SJCRH30 (cell line): ENCODE results near the gene WDR55. TPM values are rescaled to one million over a fixed set of nuclear protein-coding genes. Genes with fewer than 3 reads are reported as not detected.
A peak's percentile ranks its signal among the peaks of the same experiment; 100 is the strongest.
"Not testable (repeated sequence)": the region's sequence is repeated elsewhere in the genome, so short reads cannot be mapped to it uniquely, and the experiment has no call there.

Experiments
- DNase-seq, 2 experiments: peaks; one replicate each; pipeline ENCODE4 v3.0.0-alpha.2; 2015 to 2020
- H3K27ac ChIP-seq: fragments of 250-450 bp; sonication (Bioruptor Pico); 2 replicates; pipeline ENCODE4 v1.5.1; 2020; ENCODE audit warnings: mild to moderate bottlenecking, moderate library complexity
- H3K27me3 ChIP-seq: fragments of 250-450 bp; sonication (Bioruptor Pico); 2 replicates; pipeline ENCODE4 v1.5.1; 2020; ENCODE audit warnings: mild to moderate bottlenecking, moderate library complexity
- H3K36me3 ChIP-seq: fragments of 250-450 bp; sonication (Bioruptor Pico); 2 replicates; pipeline ENCODE4 v1.5.1; 2020; ENCODE audit warnings: mild to moderate bottlenecking, moderate library complexity
- H3K4me1 ChIP-seq: fragments of 250-450 bp; sonication (Bioruptor Pico); 2 replicates; pipeline ENCODE4 v1.5.1; 2020; ENCODE audit warnings: mild to moderate bottlenecking, moderate library complexity
- H3K4me3 ChIP-seq: fragments of 250-450 bp; sonication (Bioruptor Pico); 2 replicates; pipeline ENCODE4 v1.5.1; 2020; ENCODE audit warnings: mild to moderate bottlenecking, moderate library complexity
- H3K9me3 ChIP-seq: fragments of 250-450 bp; sonication (Bioruptor Pico); replicated peaks from 2 replicates; pipeline ENCODE4 v1.5.1; 2020; ENCODE audit warnings: mild to moderate bottlenecking, moderate library complexity
- total RNA-seq: library from RNA; depleted of rRNA; stranded (reverse); fragments of >200 nt; shearing (Covaris generic); gene quantifications from 2 replicates; pipeline ENCODE4 v1.2.3, GENCODE V29; 2014

WDR55 gene
- total RNA-seq, 1 experiment from 2014 or later = 17.9 TPM

- no peak overlapping the region for H3K4me3 ChIP-seq
- H3K4me1 ChIP-seq = peaks cover 4% of the 10 kb centered on the region; the same call in 1 of the 2 replicates
- H3K36me3 ChIP-seq = no peaks in the 10 kb centered on the region
These were observed 29.1 kb upstream of the WDR55 start for GRCh38 chr5:140635291-140636257.

GRCh38 chr5:140637371-140638100, 27.2 kb upstream of the WDR55 start:
- DNase-seq = no peak
- no peaks in the 10 kb centered on the region for H3K36me3 ChIP-seq

More at GRCh38 chr5:140635291-140636257, 29.1 kb upstream of the WDR55 start:
- Histone ChIP-seq H3K27ac (no peak overlapping the region), H3K9me3 (no peaks in the 10 kb centered on the region), H3K27me3 (no peaks in the 10 kb centered on the region)
- DNase-seq = no peak

GRCh38 chr5:140638898-140639147, 25.9 kb upstream of the WDR55 start:
- H3K4me3 ChIP-seq = peak overlapping the region; percentile 86
- H3K27me3 ChIP-seq, H3K36me3 ChIP-seq, H3K9me3 ChIP-seq, H3K4me1 ChIP-seq, DNase-seq: not testable (repeated sequence)
- H3K27ac ChIP-seq = peak overlapping the region; percentile 29

More at GRCh38 chr5:140637371-140638100, 27.2 kb upstream of the WDR55 start:
- Histone ChIP-seq H3K27me3 (no peaks in the 10 kb centered on the region), H3K4me3 (no peak overlapping the region), H3K27ac (no peak overlapping the region), H3K9me3 (no peaks in the 10 kb centered on the region), H3K4me1 (peaks cover 4% of the 10 kb centered on the region; the same call in 1 of the 2 replicates)

- H3K4me1 ChIP-seq = peaks cover 4% of the 10 kb centered on the region; the same call in 1 of the 2 replicates
- peak within 1 kb of the TSS; percentile 86 for H3K4me3 ChIP-seq
- no peaks in the 10 kb centered on the region for H3K9me3 ChIP-seq
- peak within 1 kb of the TSS; percentile 78 for H3K27ac ChIP-seq
- H3K36me3 ChIP-seq = peaks cover 4% of the 10 kb centered on the region; the same call in 1 of the 2 replicates
- no peaks in the 10 kb centered on the region for H3K27me3 ChIP-seq
- DNase-seq = peak; percentile 96 to 97
These were observed 25.3 kb upstream of the WDR55 start, which contains the start of gene TMCO6 for GRCh38 chr5:140639148-140639981. TSS of gene TMCO6 (plus strand) at chr5:140639451. CDS start at chr5:140639528, 77 bp downstream.

GRCh38 chr5:140641716-140642115, 23.0 kb upstream of the WDR55 start:
- DNase-seq = no peak
- no peak overlapping the region for H3K27ac ChIP-seq
- peaks cover 9% of the 10 kb centered on the region for H3K4me1 ChIP-seq
- H3K9me3 ChIP-seq = no peaks in the 10 kb centered on the region
- peaks cover 12% of the 10 kb centered on the region for H3K36me3 ChIP-seq
- H3K4me3 ChIP-seq = no peak overlapping the region
- no peaks in the 10 kb centered on the region for H3K27me3 ChIP-seq

GRCh38 chr5:140642718-140643117, 22.0 kb upstream of the WDR55 start:
- DNase-seq = no peak
- Histone ChIP-seq H3K27ac (no peak overlapping the region), H3K9me3 (no peaks in the 10 kb centered on the region), H3K4me3 (no peak overlapping the region), H3K36me3 (peaks cover 12% of the 10 kb centered on the region), H3K4me1 (peaks cover 9% of the 10 kb centered on the region), H3K27me3 (no peaks in the 10 kb centered on the region)

GRCh38 chr5:140647042-140647419, 17.7 kb upstream of the WDR55 start:
- Histone ChIP-seq H3K4me3 (peak overlapping the region; percentile 72), H3K36me3 (peaks cover 30% of the 10 kb centered on the region), H3K27ac (peak overlapping the region; percentile 15; the same call in 1 of the 2 replicates), H3K27me3 (no peaks in the 10 kb centered on the region), H3K9me3 (no peaks in the 10 kb centered on the region), H3K4me1 (peaks cover 5% of the 10 kb centered on the region; the same call in 1 of the 2 replicates)
- DNase-seq = no peak

- Histone ChIP-seq H3K27me3 (no peaks in the 10 kb centered on the region), H3K4me1 (no peaks in the 10 kb centered on the region), H3K9me3 (no peaks in the 10 kb centered on the region), H3K4me3 (no peak overlapping the region), H3K27ac (no peak overlapping the region), H3K36me3 (peaks cover 79% of the 10 kb centered on the region)
- DNase-seq = no peak
These were observed 5.8 kb upstream of the WDR55 start for GRCh38 chr5:140658870-140659269.

- H3K4me1 ChIP-seq, H3K4me3 ChIP-seq, DNase-seq, H3K9me3 ChIP-seq, H3K27ac ChIP-seq, H3K27me3 ChIP-seq: not testable (repeated sequence)
- peaks cover 65% of the 10 kb centered on the region for H3K36me3 ChIP-seq
These were observed 4.3 kb upstream of the WDR55 start for GRCh38 chr5:140660371-140660770.

- no peak for DNase-seq
- H3K4me3 ChIP-seq = peak overlapping the region; percentile 77
- H3K27me3 ChIP-seq = no peaks in the 10 kb centered on the region
- H3K27ac ChIP-seq = peak overlapping the region; percentile 70
- peaks cover 39% of the 10 kb centered on the region for H3K36me3 ChIP-seq
- no peaks in the 10 kb centered on the region for H3K4me1 ChIP-seq
- H3K9me3 ChIP-seq = no peaks in the 10 kb centered on the region
These were observed 710 bp upstream of the WDR55 start for GRCh38 chr5:140664030-140664358.

GRCh38 chr5:140671035-140671434, 6.3 kb downstream of the WDR55 start:
- peaks cover 54% of the 10 kb centered on the region for H3K36me3 ChIP-seq
- not testable (repeated sequence) for H3K9me3 ChIP-seq, H3K4me3 ChIP-seq, H3K27ac ChIP-seq, H3K4me1 ChIP-seq, DNase-seq, H3K27me3 ChIP-seq

GRCh38 chr5:140671472-140672125, 6.9 kb downstream of the WDR55 start:
- no peak for DNase-seq
- no peak overlapping the region for H3K27ac ChIP-seq
- H3K36me3 ChIP-seq = peaks cover 59% of the 10 kb centered on the region
- H3K4me1 ChIP-seq = no peaks in the 10 kb centered on the region
- H3K9me3 ChIP-seq = no peaks in the 10 kb centered on the region
- no peak overlapping the region for H3K4me3 ChIP-seq
- no peaks in the 10 kb centered on the region for H3K27me3 ChIP-seq

- no peaks in the 10 kb centered on the region for H3K4me1 ChIP-seq
- DNase-seq = no peak
- peaks cover 60% of the 10 kb centered on the region for H3K36me3 ChIP-seq
- H3K9me3 ChIP-seq = no peaks in the 10 kb centered on the region
- no peak overlapping the region for H3K27ac ChIP-seq
- no peak overlapping the region for H3K4me3 ChIP-seq
- no peaks in the 10 kb centered on the region for H3K27me3 ChIP-seq
These were observed 7.9 kb downstream of the WDR55 start for GRCh38 chr5:140672455-140673186.
